Eye (tissue), 1 donor: Measurements from ENCODE around the gene RAD54L.
"Not testable (repeated sequence)": the region's sequence is repeated elsewhere in the genome, so short reads cannot be mapped to it uniquely, and the experiment has no call there.

ENCODE experiments used
- DNase-seq: peaks from one replicate; pipeline ENCODE4 v3.0.0-alpha.2; 2015

The RAD54L gene

GRCh38 chr1:46247436-46248121 is at the start of gene RAD54L:
Gene RAD54L, plus strand, starts transcription at chr1:46247763. Its CDS starts 643 bp downstream, at chr1:46248406.
- DNase-seq, result peak; percentile 99

- peak; percentile 86 for DNase-seq
Observed at GRCh38 chr1:46197964-46198811, 49.4 kb upstream of the RAD54L start, which contains the start of gene POMGNT1. Gene POMGNT1, minus strand, starts transcription at chr1:46198434. Its CDS starts 613 bp downstream, at chr1:46197821.

- no peak for DNase-seq
Observed at GRCh38 chr1:46199233-46199749, 48.3 kb upstream of the RAD54L start.

GRCh38 chr1:46203738-46204405 is 43.7 kb upstream of the RAD54L start:
- no peak for DNase-seq

GRCh38 chr1:46204406-46204742 is 43.2 kb upstream of the RAD54L start:
- no peak for DNase-seq

GRCh38 chr1:46205141-46205540 is 42.4 kb upstream of the RAD54L start:
- DNase-seq, result no peak

- no peak for DNase-seq
Observed at GRCh38 chr1:46205791-46206190, 41.8 kb upstream of the RAD54L start.

GRCh38 chr1:46206399-46206798 is 41.2 kb upstream of the RAD54L start:
- DNase-seq, result no peak

GRCh38 chr1:46210561-46210960 is 37.0 kb upstream of the RAD54L start:
- DNase-seq, result no peak

- no peak for DNase-seq
Observed at GRCh38 chr1:46211051-46211450, 36.5 kb upstream of the RAD54L start.

GRCh38 chr1:46215504-46215903 is 32.1 kb upstream of the RAD54L start:
- DNase-seq, result no peak

- no peak for DNase-seq
Observed at GRCh38 chr1:46218443-46218842, 29.1 kb upstream of the RAD54L start.

- no peak for DNase-seq
Observed at GRCh38 chr1:46219551-46220520, 27.7 kb upstream of the RAD54L start.

- DNase-seq, result no peak
Observed at GRCh38 chr1:46220808-46221207, 26.8 kb upstream of the RAD54L start.

GRCh38 chr1:46221749-46222148 is 25.8 kb upstream of the RAD54L start:
- peak; percentile 64 for DNase-seq

GRCh38 chr1:46223055-46223454 is 24.5 kb upstream of the RAD54L start:
- DNase-seq, result not testable (repeated sequence)

- peak; percentile 91 for DNase-seq
Observed at GRCh38 chr1:46223472-46223943, 24.1 kb upstream of the RAD54L start.

- DNase-seq, result no peak
Observed at GRCh38 chr1:46224966-46225365, 22.6 kb upstream of the RAD54L start.

GRCh38 chr1:46231231-46231630 is 16.3 kb upstream of the RAD54L start:
- DNase-seq, result not testable (repeated sequence)

GRCh38 chr1:46236882-46237281 is 10.7 kb upstream of the RAD54L start:
- no peak for DNase-seq

GRCh38 chr1:46238865-46239264 is 8.7 kb upstream of the RAD54L start:
- not testable (repeated sequence) for DNase-seq

GRCh38 chr1:46241733-46242132 is 5.8 kb upstream of the RAD54L start:
- not testable (repeated sequence) for DNase-seq
